HCT116 (cell line): Measurements from ENCODE around the gene DMD.

Source experiments
- CEBPB ChIP-seq: IDR thresholded peaks from 2 replicates; pipeline ENCODE4 v1.6.1; 2012; ENCODE audit warnings: low read depth
- EGR1 ChIP-seq: IDR thresholded peaks from 2 replicates; pipeline ENCODE4 v1.6.1; 2012; ENCODE audit warnings: low read depth
- EZH2phosphoT487 ChIP-seq: fragments of 200-600 bp; IDR thresholded peaks from 2 replicates; pipeline ENCODE4 v1.6.1; 2018; ENCODE audit warnings: antibody characterized with exemption, borderline replicate concordance
- JUND ChIP-seq: IDR thresholded peaks from 2 replicates; pipeline ENCODE4 v1.6.1; 2012
- POLR2A ChIP-seq: IDR thresholded peaks from 2 replicates; pipeline ENCODE4 v1.7.0; 2011; ENCODE audit warnings: borderline replicate concordance; ENCODE audit not compliant: insufficient read depth, insufficient read length; ENCODE audit errors: extremely low read depth
- POLR2AphosphoS5 ChIP-seq: IDR thresholded peaks from 2 replicates; pipeline ENCODE4 v1.6.1; 2011; ENCODE audit warnings: mild to moderate bottlenecking, low read depth, low read length, moderate library complexity
- TCF7L2 ChIP-seq: IDR thresholded peaks from 2 replicates; pipeline ENCODE4 v1.7.0; 2011; ENCODE audit warnings: borderline replicate concordance, inconsistent platforms; ENCODE audit not compliant: insufficient read depth, insufficient read length; ENCODE audit errors: extremely low read depth
- YY1 ChIP-seq: IDR thresholded peaks from 2 replicates; pipeline ENCODE4 v1.6.1; 2011; ENCODE audit warnings: low read length, low read depth, moderate library complexity, mild to moderate bottlenecking; ENCODE audit not compliant: insufficient replicate concordance; ENCODE audit errors: extremely low read depth
- ZNF274 ChIP-seq: fragments of 200-500 bp; sonication (Bioruptor generic); IDR thresholded peaks from 2 replicates; pipeline ENCODE4 v1.6.1; 2014; ENCODE audit warnings: mild to moderate bottlenecking, low read depth, low read length, inconsistent platforms
- TF ChIP-seq, protein P1 (sequence below), 3 experiments: fragments of 200-600 bp in 1 of 3; sonication (generic) in 1 of 3; IDR thresholded peaks in 2 of 3; conservative IDR thresholded peaks in 1 of 3; 2 replicates each; pipeline ENCODE4 v1.5.1; 2012 to 2017; ENCODE audit warnings: low read depth in 2 of 3, low read length in 2 of 3, antibody characterized with exemption in 1 of 3, borderline replicate concordance in 1 of 3, control low read depth in 1 of 3, mild to moderate bottlenecking in 1 of 3, mixed read lengths in 1 of 3, mixed run types in 1 of 3, moderate library complexity in 1 of 3; ENCODE audit not compliant: insufficient read depth in 1 of 3
- TF ChIP-seq, protein P2 (sequence below): IDR thresholded peaks from 2 replicates; pipeline ENCODE4 v1.6.1; 2012; ENCODE audit warnings: low read depth
- TF ChIP-seq, protein P3 (sequence below): IDR thresholded peaks from 2 replicates; pipeline ENCODE4 v1.6.1; 2012

DNA sequence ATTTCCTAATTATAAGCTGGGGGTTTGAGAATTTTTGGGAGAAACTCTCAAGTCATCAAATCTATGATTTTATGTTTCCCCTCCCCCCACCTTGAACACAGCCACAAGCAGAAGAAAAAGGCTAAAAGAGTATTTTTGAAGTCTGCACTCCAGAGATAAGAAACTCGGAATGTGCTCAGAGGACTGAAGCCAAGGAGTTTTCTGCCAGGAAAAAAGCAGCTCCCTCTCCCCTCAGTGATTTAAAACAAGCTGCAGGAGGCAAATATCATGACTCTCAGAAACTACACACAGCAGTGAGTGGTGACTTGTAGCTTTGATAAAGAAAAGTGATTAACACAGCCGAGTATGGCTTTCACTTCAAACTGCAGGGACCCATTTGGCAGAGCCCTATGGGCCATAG, 1339.3 kb downstream of the DMD start:
- no peak for TF ChIP-seq POLR2A
- TF ChIP-seq ZNF274: no peak
- no peak for TF ChIP-seq POLR2AphosphoS5
- TF ChIP-seq, protein P1, sequence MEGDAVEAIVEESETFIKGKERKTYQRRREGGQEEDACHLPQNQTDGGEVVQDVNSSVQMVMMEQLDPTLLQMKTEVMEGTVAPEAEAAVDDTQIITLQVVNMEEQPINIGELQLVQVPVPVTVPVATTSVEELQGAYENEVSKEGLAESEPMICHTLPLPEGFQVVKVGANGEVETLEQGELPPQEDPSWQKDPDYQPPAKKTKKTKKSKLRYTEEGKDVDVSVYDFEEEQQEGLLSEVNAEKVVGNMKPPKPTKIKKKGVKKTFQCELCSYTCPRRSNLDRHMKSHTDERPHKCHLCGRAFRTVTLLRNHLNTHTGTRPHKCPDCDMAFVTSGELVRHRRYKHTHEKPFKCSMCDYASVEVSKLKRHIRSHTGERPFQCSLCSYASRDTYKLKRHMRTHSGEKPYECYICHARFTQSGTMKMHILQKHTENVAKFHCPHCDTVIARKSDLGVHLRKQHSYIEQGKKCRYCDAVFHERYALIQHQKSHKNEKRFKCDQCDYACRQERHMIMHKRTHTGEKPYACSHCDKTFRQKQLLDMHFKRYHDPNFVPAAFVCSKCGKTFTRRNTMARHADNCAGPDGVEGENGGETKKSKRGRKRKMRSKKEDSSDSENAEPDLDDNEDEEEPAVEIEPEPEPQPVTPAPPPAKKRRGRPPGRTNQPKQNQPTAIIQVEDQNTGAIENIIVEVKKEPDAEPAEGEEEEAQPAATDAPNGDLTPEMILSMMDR (IDR thresholded peaks at IDR 0.05 in 2 of 3, conservative IDR thresholded peaks at IDR 0.05 in 1 of 3; ENCODE audit: borderline replicate concordance in 1 of 3, insufficient read depth in 1 of 3, low read depth in 2 of 3, low read length in 2 of 3): no peak
- TF ChIP-seq EGR1: no peak
- TF ChIP-seq YY1: no peak
- TF ChIP-seq, protein P2, sequence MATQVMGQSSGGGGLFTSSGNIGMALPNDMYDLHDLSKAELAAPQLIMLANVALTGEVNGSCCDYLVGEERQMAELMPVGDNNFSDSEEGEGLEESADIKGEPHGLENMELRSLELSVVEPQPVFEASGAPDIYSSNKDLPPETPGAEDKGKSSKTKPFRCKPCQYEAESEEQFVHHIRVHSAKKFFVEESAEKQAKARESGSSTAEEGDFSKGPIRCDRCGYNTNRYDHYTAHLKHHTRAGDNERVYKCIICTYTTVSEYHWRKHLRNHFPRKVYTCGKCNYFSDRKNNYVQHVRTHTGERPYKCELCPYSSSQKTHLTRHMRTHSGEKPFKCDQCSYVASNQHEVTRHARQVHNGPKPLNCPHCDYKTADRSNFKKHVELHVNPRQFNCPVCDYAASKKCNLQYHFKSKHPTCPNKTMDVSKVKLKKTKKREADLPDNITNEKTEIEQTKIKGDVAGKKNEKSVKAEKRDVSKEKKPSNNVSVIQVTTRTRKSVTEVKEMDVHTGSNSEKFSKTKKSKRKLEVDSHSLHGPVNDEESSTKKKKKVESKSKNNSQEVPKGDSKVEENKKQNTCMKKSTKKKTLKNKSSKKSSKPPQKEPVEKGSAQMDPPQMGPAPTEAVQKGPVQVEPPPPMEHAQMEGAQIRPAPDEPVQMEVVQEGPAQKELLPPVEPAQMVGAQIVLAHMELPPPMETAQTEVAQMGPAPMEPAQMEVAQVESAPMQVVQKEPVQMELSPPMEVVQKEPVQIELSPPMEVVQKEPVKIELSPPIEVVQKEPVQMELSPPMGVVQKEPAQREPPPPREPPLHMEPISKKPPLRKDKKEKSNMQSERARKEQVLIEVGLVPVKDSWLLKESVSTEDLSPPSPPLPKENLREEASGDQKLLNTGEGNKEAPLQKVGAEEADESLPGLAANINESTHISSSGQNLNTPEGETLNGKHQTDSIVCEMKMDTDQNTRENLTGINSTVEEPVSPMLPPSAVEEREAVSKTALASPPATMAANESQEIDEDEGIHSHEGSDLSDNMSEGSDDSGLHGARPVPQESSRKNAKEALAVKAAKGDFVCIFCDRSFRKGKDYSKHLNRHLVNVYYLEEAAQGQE: no peak
- no peak for TF ChIP-seq CEBPB
- TF ChIP-seq EZH2phosphoT487: no peak
- TF ChIP-seq JUND: no peak
- no peak for TF ChIP-seq TCF7L2
- TF ChIP-seq, protein P3, sequence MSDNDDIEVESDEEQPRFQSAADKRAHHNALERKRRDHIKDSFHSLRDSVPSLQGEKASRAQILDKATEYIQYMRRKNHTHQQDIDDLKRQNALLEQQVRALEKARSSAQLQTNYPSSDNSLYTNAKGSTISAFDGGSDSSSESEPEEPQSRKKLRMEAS: no peak
